HepG2 (cell line): Measurements from ENCODE around the gene KCNAB3. TPM values are rescaled to one million over a fixed set of nuclear protein-coding genes. Genes with fewer than 3 reads are reported as not detected.

Experiments used
- ATAC-seq: fragments of 200-7000 bp; cut with Tn5 transposase; 3 replicates; pipeline ENCODE4 v1.9.1; 2020; ENCODE audit warnings: mild to moderate bottlenecking, moderate library complexity
- BruUV-seq: library from RNA; stranded (reverse); fragments of 400-500 nt; replicated peaks from 2 replicates; lab custom pipeline; 2021; lab: Mats Ljungman, UMichigan
- CTCF ChIA-PET: fragments of 300-600 bp; formaldehyde crosslinking; extraction: SDS; loops from one replicate; lab custom pipeline; 2021; ENCODE audit warnings: low total read pairs, inconsistent platforms, low intra/inter-chr PET ratio; lab: Yijun Ruan, JAX
- POLR2A ChIA-PET: fragments of 350-600 bp; sonication (Branson Sonifier 250); formaldehyde crosslinking; loops from one replicate; lab custom pipeline; 2020; ENCODE audit warnings: antibody characterized with exemption, inconsistent platforms; lab: Yijun Ruan, JAX
- DNase-seq: peaks from one replicate; pipeline ENCODE4 v3.0.0-alpha.2; 2015; ENCODE audit warnings: low spot score
- FAIRE-seq: peaks from 3 replicates; lab custom pipeline; 2011; peaks lifted over from hg19 to GRCh38; lab: Jason Lieb, UNC
- H2AFZ ChIP-seq: one replicate; pipeline ENCODE4 v1.6.1; 2011; ENCODE audit warnings: low read length, inconsistent platforms
- H3K27ac ChIP-seq: fragments of 300-600 bp; 3 replicates; pipeline ENCODE4 v1.8.0; 2011; ENCODE audit warnings: mixed run types, mild to moderate bottlenecking, mixed read lengths, low read length, inconsistent platforms; ENCODE audit not compliant: insufficient read depth; ENCODE audit errors: extremely low read length
- H3K27me3 ChIP-seq, 2 experiments: fragments of 200-600 bp in 1 of 2; 2 replicates in 1 of 2; 3 replicates in 1 of 2; pipeline versions ENCODE4 v1.6.0 to v1.8.0; 2011; ENCODE audit warnings: low read length in 2 of 2, mild to moderate bottlenecking in 2 of 2, moderate library complexity in 2 of 2, inconsistent platforms in 1 of 2; ENCODE audit not compliant: insufficient read depth in 2 of 2, control insufficient read depth in 1 of 2
- H3K36me3 ChIP-seq, 2 experiments: fragments of 200-600 bp in 1 of 2; replicated peaks in 1 of 2; 2 replicates in 1 of 2; 3 replicates in 1 of 2; pipeline versions ENCODE4 v1.5.1 to v1.8.0; 2011; ENCODE audit warnings: low read length in 2 of 2, inconsistent platforms in 1 of 2; ENCODE audit not compliant: insufficient read depth in 2 of 2, control insufficient read depth in 1 of 2
- H3K4me1 ChIP-seq: 2 replicates; pipeline ENCODE4 v1.5.1; 2012; ENCODE audit warnings: low read length, inconsistent platforms; ENCODE audit not compliant: insufficient read depth
- H3K4me2 ChIP-seq: 2 replicates; pipeline ENCODE4 v1.6.0; 2011; ENCODE audit warnings: low read depth, low read length, inconsistent platforms
- H3K4me3 ChIP-seq, 3 experiments: fragments of 200-600 bp in 1 of 3; sonication (generic), shearing (Covaris generic) in 1 of 3; replicated peaks in 1 of 3; 2 replicates each; pipeline ENCODE4 v1.5.1; 2011 to 2016; ENCODE audit warnings: low read length in 3 of 3, inconsistent platforms in 2 of 3, low read depth in 2 of 3, mild to moderate bottlenecking in 2 of 3, control low read depth in 1 of 3, mixed read lengths in 1 of 3; ENCODE audit not compliant: insufficient read depth in 1 of 3
- H3K79me2 ChIP-seq: one replicate; pipeline ENCODE4 v1.6.1; 2011; ENCODE audit warnings: low read length, inconsistent platforms; ENCODE audit not compliant: insufficient read depth
- H3K9ac ChIP-seq: 2 replicates; pipeline ENCODE4 v1.6.0; 2011; ENCODE audit warnings: mild to moderate bottlenecking, low read depth, low read length, inconsistent platforms; ENCODE audit not compliant: insufficient read depth
- H3K9me3 ChIP-seq: 2 replicates; pipeline ENCODE4 v1.5.1; 2012; ENCODE audit warnings: mild to moderate bottlenecking, low read length
- H4K20me1 ChIP-seq: 2 replicates; pipeline ENCODE4 v1.6.0; 2011; ENCODE audit warnings: inconsistent platforms, mild to moderate bottlenecking, low read length, moderate library complexity; ENCODE audit not compliant: insufficient read depth
- CTCF ChIP-seq: sonication (generic); formaldehyde crosslinking; IDR thresholded peaks from 2 replicates; pipeline ENCODE4 v1.5.0; 2020; ENCODE audit warnings: mild to moderate bottlenecking, missing genetic modification reagents, moderate library complexity
- ETS1 ChIP-seq: sonication (generic); formaldehyde crosslinking; IDR thresholded peaks from 2 replicates; pipeline ENCODE4 v1.4.0; 2020; ENCODE audit warnings: missing genetic modification reagents
- GZF1 ChIP-seq: sonication (generic); formaldehyde crosslinking; IDR thresholded peaks from 2 replicates; pipeline ENCODE4 v1.5.1; 2020; ENCODE audit warnings: mild to moderate bottlenecking, missing genetic modification reagents
- RFX5 ChIP-seq: IDR thresholded peaks from 2 replicates; pipeline ENCODE4 v1.6.1; 2011; ENCODE audit warnings: low read depth, low read length, improper control_type of control experiment
- SRSF4 ChIP-seq: fragments of 200-400 bp; formaldehyde crosslinking; IDR thresholded peaks from one replicate; pipeline ENCODE4 v1.6.1; 2018; ENCODE audit warnings: mild to moderate bottlenecking, low read depth, low read length, moderate library complexity; ENCODE audit not compliant: poor library complexity, severe bottlenecking
- STAT6 ChIP-seq: sonication (generic); formaldehyde crosslinking; IDR thresholded peaks from 2 replicates; pipeline ENCODE4 v1.4.0; 2020; ENCODE audit warnings: missing genetic modification reagents, mild to moderate bottlenecking, borderline replicate concordance
- ZKSCAN1 ChIP-seq: fragments of 150-350 bp; IDR thresholded peaks from 2 replicates; pipeline ENCODE4 v1.6.1; 2014; ENCODE audit warnings: low read length
- ZNF382 ChIP-seq: sonication (generic); formaldehyde crosslinking; IDR thresholded peaks from 2 replicates; pipeline ENCODE4 v1.5.0; 2020; ENCODE audit warnings: missing genetic modification reagents, mild to moderate bottlenecking, borderline replicate concordance
- WGBS: methylation state at CpG from one replicate; pipeline ENCODE4 v1.1.6; 2017; ENCODE audit warnings: low lambda C conversion rate; 5-methylcytosine and 5-hydroxymethylcytosine counted together
- in situ Hi-C: cut with HindIII; loops from 2 replicates; pipeline ENCODE4 v1.10.0; 2017; ENCODE audit warnings: low pct_unique_long_range_greater_than_20kb; ENCODE audit not compliant: extremely low pct_ligation_motif_present
- intact Hi-C: fragments of 100-400 bp; cut with micrococcal nuclease; formaldehyde crosslinking; loops from one replicate; pipeline ENCODE4 v1.10.0; 2022; ENCODE audit not compliant: unreplicated experiment
- polyA plus RNA-seq, 8 experiments: library from polyadenylated mRNA; depleted of rRNA in 3 of 8; stranded (reverse) in 7 of 8; unstranded in 1 of 8; fragments of >200 nt; fragmentation: Illumina TruSeq in 4 of 8; extraction: Trizol in 4 of 8; gene quantifications; 2 replicates each; pipeline versions ENCODE4 v1.2.1 to v1.2.3, GENCODE V29; 2011 to 2016; ENCODE audit warnings: low read depth in 4 of 8, missing spikeins in 1 of 8, mixed read lengths in 1 of 8; ENCODE audit not compliant: insufficient read depth in 1 of 8
- total RNA-seq, 5 experiments: library from RNA; depleted of rRNA; stranded (reverse); fragments of >200 nt; fragmentation: Illumina TruSeq; extraction: Trizol; gene quantifications; 2 replicates each; pipeline ENCODE4 v1.2.3, GENCODE V29; 2016; ENCODE audit warnings: low read depth in 1 of 5

The KCNAB3 gene
- total and polyA plus RNA-seq, 2 of the 13 experiments (the other 11 are each of a cell fraction or from before 2014, with no cell fraction given): 0.29 to 0.88 TPM

- peak overlapping the region in 1 of 3 experiments; percentile 62; a peak in 1 of 6 replicates for H3K4me3 ChIP-seq
- no peak for TF ChIP-seq ZKSCAN1
- TF ChIP-seq RFX5: no peak
- no peak for TF ChIP-seq STAT6 (CRISPR knock-in tag)
- no peak for TF ChIP-seq SRSF4
- TF ChIP-seq CTCF (CRISPR knock-in tag): no peak
- no peak for TF ChIP-seq ETS1 (CRISPR knock-in tag)
- TF ChIP-seq GZF1: no peak
- TF ChIP-seq ZNF382 (CRISPR knock-in tag): no peak
- peaks cover 0 to 3% of the 10 kb centered on the region in 2 experiments; a peak in 1 of 5 replicates for H3K27me3 ChIP-seq
- ATAC-seq: no peak
- H3K4me1 ChIP-seq: peaks cover 22% of the 10 kb centered on the region
- H2AFZ ChIP-seq: no peak overlapping the region
- in situ Hi-C loops (no loop called here), intact Hi-C loops (no loop called here)
- H3K79me2 ChIP-seq: no peaks in the 10 kb centered on the region
- H3K4me2 ChIP-seq: no peak overlapping the region; the same call in 1 of the 2 replicates
- FAIRE-seq: no peak
- no peaks in the 10 kb centered on the region for H4K20me1 ChIP-seq
- no peaks in the 10 kb centered on the region for H3K9me3 ChIP-seq
- WGBS: 86% methylated on average over 13 of the region's 15 CpGs
- DNase-seq: no peak
- ChIA-PET POLR2A (interaction anchor here (0.5 to 4.5 kb wide), 8 partner anchors 10 to 294 kb away, joined by 3 to 27 read pairs (median 4); partner anchors contain the start of genes AURKB, CNTROB, NAA38 and TRAPPC1), CTCF (interaction anchor here (4.6 kb wide), 1 partner anchor 74 kb away, joined by 70 read pairs; no protein-coding TSS in a partner anchor)
- H3K36me3 ChIP-seq: no peaks in the 10 kb centered on the region
- BruUV-seq: no TSS peak
- H3K9ac ChIP-seq: no peak overlapping the region
- no peak overlapping the region for H3K27ac ChIP-seq
These were observed 13.3 kb downstream of the KCNAB3 start for GRCh38 chr17:7916385-7916682.
